Cardiac muscle cell (in vitro differentiated cells and primary cell): ENCODE measurements around the gene TAS2R46. TPM values are rescaled to one million over a fixed set of nuclear protein-coding genes. Genes with fewer than 3 reads are reported as not detected.

Source experiments
- DNase-seq, 2 donors: peaks; one replicate each; pipeline versions ENCODE4 v3.0.0 to v3.0.0-alpha.2; 2010 to 2017; ENCODE audit warnings: low read depth in 1 of 2, low spot score in 1 of 2
- H3K27ac ChIP-seq: fragments of 200-600 bp; sonication (generic); 2 replicates; pipeline ENCODE4 v1.5.1; 2016
- H3K27me3 ChIP-seq: fragments of 200-600 bp; sonication (generic); 2 replicates; pipeline ENCODE4 v1.6.0; 2016; ENCODE audit warnings: control low read depth
- H3K36me3 ChIP-seq: fragments of 200-600 bp; sonication (generic); 2 replicates; pipeline ENCODE4 v1.5.1; 2016; ENCODE audit warnings: control low read depth
- H3K4me1 ChIP-seq: fragments of 200-600 bp; sonication (generic); 2 replicates; pipeline ENCODE4 v1.8.1; 2017; ENCODE audit warnings: low read depth, mild to moderate bottlenecking, mixed run types
- H3K4me3 ChIP-seq: fragments of 200-600 bp; sonication (generic); 2 replicates; pipeline ENCODE4 v1.5.1; 2016; ENCODE audit warnings: mild to moderate bottlenecking
- H3K9me3 ChIP-seq: fragments of 200-600 bp; sonication (generic); 2 replicates; pipeline ENCODE4 v1.5.1; 2017; ENCODE audit warnings: low read depth, mild to moderate bottlenecking, control low read depth
- CTCF ChIP-seq: IDR thresholded peaks from 2 replicates; pipeline ENCODE4 v1.5.1; 2012; ENCODE audit warnings: low read depth, mild to moderate bottlenecking, low read length
- polyA plus RNA-seq: library from polyadenylated mRNA; unstranded; fragments of >200 nt; fragmentation: Nextera tagmentation; extraction: Ambion mirVana; gene quantifications from 2 replicates; pipeline ENCODE4 v1.2.1, GENCODE V29; 2016
- total RNA-seq: library from RNA; depleted of rRNA; stranded (reverse); fragments of >200 nt; gene quantifications from 2 replicates; pipeline ENCODE4 v1.2.3, GENCODE V29; 2016

TAS2R46 gene
- total and polyA plus RNA-seq, 2 experiments from 2014 or later: 0.24 to 0.63 TPM

DNA sequence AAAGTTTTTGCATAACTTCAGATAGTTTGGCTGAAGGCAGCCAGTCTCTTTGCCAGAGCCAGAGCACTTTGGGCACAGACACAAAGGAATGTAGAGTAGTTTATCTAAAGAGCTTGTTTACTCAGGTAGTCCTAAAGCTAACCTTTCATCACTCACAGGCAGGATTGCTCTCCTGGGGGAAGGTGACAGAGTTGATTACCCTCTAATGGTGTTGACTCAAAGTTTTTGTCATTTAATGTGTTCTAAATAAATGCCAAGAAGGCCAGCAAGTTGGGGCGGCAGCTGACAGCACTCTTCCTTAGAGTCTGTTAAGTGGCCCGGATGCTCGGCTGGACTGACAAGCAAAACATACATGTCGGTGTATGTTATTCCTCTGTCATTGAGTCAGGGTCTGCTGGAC is 9.3 kb upstream of the TAS2R46 start:
- Histone ChIP-seq H3K9me3 (no peaks in the 10 kb centered on the region), H3K4me1 (no peaks in the 10 kb centered on the region), H3K36me3 (no peaks in the 10 kb centered on the region), H3K27ac (no peak overlapping the region), H3K27me3 (no peaks in the 10 kb centered on the region), H3K4me3 (no peak overlapping the region)
- no peak for TF ChIP-seq CTCF
- DNase-seq: peak in 1 of 2 donors; percentile 5

DNA sequence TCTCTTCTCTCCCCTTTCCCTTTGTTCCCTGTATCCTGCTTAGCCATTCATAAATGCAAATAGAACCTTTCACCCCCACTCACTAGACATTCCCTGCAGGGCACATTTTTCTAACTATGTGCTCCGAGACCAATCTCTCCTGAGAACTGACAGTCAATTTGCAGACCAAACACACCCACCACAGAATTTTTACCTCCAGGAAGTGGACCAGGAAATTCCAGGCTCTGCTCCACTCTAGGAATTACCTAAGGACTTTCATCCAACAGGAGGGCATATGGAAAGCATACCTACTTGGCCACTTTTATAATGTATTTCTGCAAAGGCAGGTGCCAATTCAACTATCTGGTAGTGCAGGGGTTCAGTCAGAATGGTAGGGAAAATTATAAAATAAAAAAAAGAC is 8.9 kb upstream of the TAS2R46 start:
- Histone ChIP-seq H3K27me3 (no peaks in the 10 kb centered on the region), H3K9me3 (no peaks in the 10 kb centered on the region), H3K4me3 (no peak overlapping the region), H3K4me1 (no peaks in the 10 kb centered on the region), H3K27ac (no peak overlapping the region), H3K36me3 (no peaks in the 10 kb centered on the region)
- DNase-seq: no peak
- no peak for TF ChIP-seq CTCF

DNA sequence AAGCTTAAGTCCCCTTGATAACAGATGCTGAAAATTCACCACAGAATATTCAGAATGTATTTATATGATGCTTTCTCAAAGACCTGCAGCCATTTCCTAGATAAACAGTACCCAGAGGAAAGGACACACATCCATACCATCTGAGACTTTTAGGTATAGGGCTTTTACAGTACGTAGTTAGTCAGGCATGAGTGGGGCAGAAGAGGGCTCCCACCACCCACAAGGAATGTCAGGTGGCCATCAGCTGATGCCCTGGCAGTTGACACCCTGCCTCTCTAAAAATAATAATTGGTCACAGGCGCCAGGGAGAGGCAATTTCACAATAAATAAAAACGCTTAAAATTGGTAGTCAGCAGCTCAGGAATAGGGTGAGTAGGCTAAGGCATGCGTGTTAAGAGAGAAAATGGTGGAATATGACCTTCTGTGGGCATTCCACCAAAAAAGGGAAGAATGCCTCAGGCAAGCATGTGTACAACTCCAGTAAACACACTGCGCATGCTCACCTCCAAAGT is 7.8 kb upstream of the TAS2R46 start:
- Histone ChIP-seq H3K9me3 (no peaks in the 10 kb centered on the region), H3K4me1 (no peaks in the 10 kb centered on the region), H3K27ac (no peak overlapping the region), H3K36me3 (no peaks in the 10 kb centered on the region), H3K27me3 (no peaks in the 10 kb centered on the region), H3K4me3 (no peak overlapping the region)
- TF ChIP-seq CTCF: no peak
- no peak for DNase-seq

DNA sequence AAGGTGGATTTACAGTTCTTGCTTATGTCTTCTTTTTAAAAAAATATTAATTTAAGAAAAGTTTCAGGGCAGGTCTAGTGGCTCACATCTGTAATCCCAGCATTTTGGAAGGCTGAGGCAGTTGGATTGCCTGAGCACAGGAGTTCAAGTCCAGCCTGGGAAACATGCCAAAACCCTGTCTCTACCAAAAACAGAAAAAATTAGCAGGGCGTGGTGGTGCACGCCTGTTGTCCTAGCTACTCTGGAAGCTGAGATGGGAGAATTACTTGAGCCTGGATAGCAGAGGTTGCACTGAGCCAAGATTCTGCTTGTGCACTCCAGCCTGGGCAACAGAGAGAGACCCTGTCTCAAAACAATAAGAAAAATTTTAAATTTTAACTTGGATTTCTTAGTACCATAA is 5.4 kb upstream of the TAS2R46 start:
- Histone ChIP-seq H3K4me1 (no peaks in the 10 kb centered on the region), H3K27ac (no peak overlapping the region), H3K4me3 (no peak overlapping the region), H3K9me3 (no peaks in the 10 kb centered on the region), H3K36me3 (no peaks in the 10 kb centered on the region), H3K27me3 (no peaks in the 10 kb centered on the region)
- TF ChIP-seq CTCF: no peak
- DNase-seq: peak in 1 of 2 donors; percentile 54

DNA sequence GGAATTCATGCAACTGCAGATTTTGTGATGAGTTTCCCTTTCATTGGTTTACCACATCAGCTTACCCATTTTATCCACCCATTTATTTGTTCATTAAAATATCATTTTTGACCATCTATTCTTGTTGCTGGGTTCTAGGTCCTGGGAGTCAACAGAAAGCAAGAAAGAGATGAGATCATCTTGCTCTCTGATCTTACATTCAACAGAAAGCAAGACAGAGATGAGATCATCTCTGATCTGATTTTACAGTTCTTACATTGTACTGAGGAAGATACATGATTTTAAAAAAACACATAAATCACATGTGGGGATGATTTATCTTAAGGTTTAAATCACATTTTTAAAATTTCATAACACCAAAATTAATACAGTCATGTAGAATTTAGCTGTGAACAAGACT is 2.3 kb downstream of the TAS2R46 start:
- no peak overlapping the region for H3K27ac ChIP-seq
- no peaks in the 10 kb centered on the region for H3K36me3 ChIP-seq
- H3K4me1 ChIP-seq: no peaks in the 10 kb centered on the region
- H3K4me3 ChIP-seq: no peak overlapping the region
- no peaks in the 10 kb centered on the region for H3K9me3 ChIP-seq
- H3K27me3 ChIP-seq: no peaks in the 10 kb centered on the region
- DNase-seq: no peak
- TF ChIP-seq CTCF: no peak

GRCh38 chr12:11059041-11059440 is 3.1 kb downstream of the TAS2R46 start:
- Histone ChIP-seq H3K27ac (no peak overlapping the region), H3K4me3 (no peak overlapping the region), H3K9me3 (no peaks in the 10 kb centered on the region), H3K36me3 (no peaks in the 10 kb centered on the region), H3K27me3 (no peaks in the 10 kb centered on the region), H3K4me1 (no peaks in the 10 kb centered on the region)
- peak in 1 of 2 donors; percentile 29 for DNase-seq
- TF ChIP-seq CTCF: no peak
